Activated T-cell treated with anti-CD3 and anti-CD28 coated beads for 1 hour (primary cell): ENCODE data around the gene ADARB2.

Experiments used
- DNase-seq: peaks from one replicate; pipeline ENCODE4 v3.0.0-alpha.2; 2020; ENCODE audit warnings: low read depth

ADARB2 gene

GRCh38 chr10:1685699-1686490, 51.4 kb downstream of the ADARB2 start:
- no peak for DNase-seq

GRCh38 chr10:1684991-1685390, 52.3 kb downstream of the ADARB2 start:
- no peak for DNase-seq

- DNase-seq, result no peak
Observed at GRCh38 chr10:1683649-1684048, 53.7 kb downstream of the ADARB2 start.

- DNase-seq, result no peak
Observed at GRCh38 chr10:1679821-1680650, 57.3 kb downstream of the ADARB2 start.

- DNase-seq, result no peak
Observed at GRCh38 chr10:1678084-1678483, 59.2 kb downstream of the ADARB2 start.

- DNase-seq, result no peak
Observed at GRCh38 chr10:1677307-1677939, 59.9 kb downstream of the ADARB2 start.

GRCh38 chr10:1674501-1674900, 62.8 kb downstream of the ADARB2 start:
- no peak for DNase-seq

- no peak for DNase-seq
Observed at GRCh38 chr10:1673568-1674345, 63.6 kb downstream of the ADARB2 start.

GRCh38 chr10:1672001-1672781, 65.1 kb downstream of the ADARB2 start:
- no peak for DNase-seq

GRCh38 chr10:1671366-1672000, 65.8 kb downstream of the ADARB2 start:
- DNase-seq, result no peak

GRCh38 chr10:1670541-1671365, 66.6 kb downstream of the ADARB2 start:
- DNase-seq, result no peak

- no peak for DNase-seq
Observed at GRCh38 chr10:1669433-1669832, 67.9 kb downstream of the ADARB2 start.

- no peak for DNase-seq
Observed at GRCh38 chr10:1668399-1668798, 68.9 kb downstream of the ADARB2 start.

GRCh38 chr10:1667392-1667791, 69.9 kb downstream of the ADARB2 start:
- DNase-seq, result no peak

- no peak for DNase-seq
Observed at GRCh38 chr10:1666147-1666546, 71.2 kb downstream of the ADARB2 start.

- DNase-seq, result no peak
Observed at GRCh38 chr10:1665681-1666080, 71.6 kb downstream of the ADARB2 start.

- DNase-seq, result no peak
Observed at GRCh38 chr10:1665021-1665661, 72.2 kb downstream of the ADARB2 start.

- no peak for DNase-seq
Observed at GRCh38 chr10:1664333-1664964, 72.9 kb downstream of the ADARB2 start.

GRCh38 chr10:1663226-1663625, 74.1 kb downstream of the ADARB2 start:
- DNase-seq, result no peak
